HUDEP-2 (cell line): Measurements from ENCODE around the gene TFAM.

ENCODE experiments used
- DNase-seq, 76 experiments: peaks; one replicate each; lab custom pipeline; 2025; ENCODE audit not compliant: unreplicated experiment in 76 of 76; lab: John Stamatoyannopoulos, UW

TFAM gene

GRCh38 chr10:58431903-58432302, 46.7 kb downstream of the TFAM start:
- DNase-seq, result no peak

- no peak for DNase-seq
Measured at GRCh38 chr10:58433066-58433465, 47.9 kb downstream of the TFAM start.

- no peak for DNase-seq
Measured at GRCh38 chr10:58433571-58433970, 48.4 kb downstream of the TFAM start.

- DNase-seq, result peak in 1 of 76 experiments; percentile 17
Measured at GRCh38 chr10:58435297-58435985, 50.2 kb downstream of the TFAM start.

- DNase-seq, result no peak
Measured at GRCh38 chr10:58436071-58436470, 50.9 kb downstream of the TFAM start.

- no peak for DNase-seq
Measured at GRCh38 chr10:58438340-58438871, 53.2 kb downstream of the TFAM start.

GRCh38 chr10:58438986-58439385, 53.8 kb downstream of the TFAM start:
- no peak for DNase-seq

GRCh38 chr10:58439632-58440364, 54.6 kb downstream of the TFAM start:
- no peak for DNase-seq

- no peak for DNase-seq
Measured at GRCh38 chr10:58440484-58440883, 55.3 kb downstream of the TFAM start.

GRCh38 chr10:58444321-58444720, 59.1 kb downstream of the TFAM start:
- DNase-seq, result no peak

GRCh38 chr10:58444876-58445275, 59.7 kb downstream of the TFAM start:
- DNase-seq, result no peak

- DNase-seq, result no peak
Measured at GRCh38 chr10:58448121-58448935, 63.1 kb downstream of the TFAM start.
